HepG2 (cell line): ENCODE data around the gene EHBP1. TPM values are rescaled to one million over a fixed set of nuclear protein-coding genes. Genes with fewer than 3 reads are reported as not detected.

Source experiments
- ARID5B ChIP-seq: IDR thresholded peaks from 2 replicates; pipeline ENCODE4 v1.4.0; 2020; ENCODE audit warnings: mild to moderate bottlenecking, missing genetic modification reagents
- FOXK1 ChIP-seq: sonication (generic); formaldehyde crosslinking; IDR thresholded peaks from 2 replicates; pipeline ENCODE4 v1.4.0; 2020; ENCODE audit warnings: low read depth, missing genetic modification reagents, borderline replicate concordance
- KLF12 ChIP-seq: sonication (generic); formaldehyde crosslinking; IDR thresholded peaks from 2 replicates; pipeline ENCODE4 v1.4.0; 2020; ENCODE audit warnings: missing genetic modification reagents, borderline replicate concordance
- KLF6 ChIP-seq: IDR thresholded peaks from 2 replicates; pipeline ENCODE4 v1.8.0; 2016; ENCODE audit warnings: missing biosample characterization, missing genetic modification reagents
- KMT2A ChIP-seq: sonication (generic); formaldehyde crosslinking; IDR thresholded peaks from 2 replicates; pipeline ENCODE4 v1.4.0; 2020; ENCODE audit warnings: missing genetic modification reagents
- RFX5 ChIP-seq: IDR thresholded peaks from 2 replicates; pipeline ENCODE4 v1.6.1; 2011; ENCODE audit warnings: low read depth, low read length, improper control_type of control experiment
- YY1 ChIP-seq: IDR thresholded peaks from 2 replicates; pipeline ENCODE4 v1.6.1; 2011; ENCODE audit warnings: low read length, low read depth, moderate library complexity, mild to moderate bottlenecking; ENCODE audit not compliant: insufficient read depth, insufficient replicate concordance
- ZBTB39 ChIP-seq: sonication (generic); formaldehyde crosslinking; IDR thresholded peaks from 2 replicates; pipeline ENCODE4 v1.5.0; 2020; ENCODE audit warnings: missing genetic modification reagents
- ZNF143 ChIP-seq: sonication (generic); formaldehyde crosslinking; IDR thresholded peaks from 2 replicates; pipeline ENCODE4 v1.4.0; 2020; ENCODE audit warnings: missing genetic modification reagents
- polyA plus RNA-seq, 8 experiments: library from polyadenylated mRNA; depleted of rRNA in 3 of 8; stranded (reverse) in 7 of 8; unstranded in 1 of 8; fragments of >200 nt; fragmentation: Illumina TruSeq in 4 of 8; extraction: Trizol in 4 of 8; gene quantifications; 2 replicates each; pipeline versions ENCODE4 v1.2.1 to v1.2.3, GENCODE V29; 2011 to 2016; ENCODE audit warnings: low read depth in 4 of 8, missing spikeins in 1 of 8, mixed read lengths in 1 of 8; ENCODE audit not compliant: insufficient read depth in 1 of 8
- total RNA-seq, 5 experiments: library from RNA; depleted of rRNA; stranded (reverse); fragments of >200 nt; fragmentation: Illumina TruSeq; extraction: Trizol; gene quantifications; 2 replicates each; pipeline ENCODE4 v1.2.3, GENCODE V29; 2016; ENCODE audit warnings: low read depth in 1 of 5
- TF ChIP-seq, protein P1 (sequence below): sonication (generic); formaldehyde crosslinking; IDR thresholded peaks from 2 replicates; pipeline ENCODE4 v1.4.0; 2020; ENCODE audit warnings: missing genetic modification reagents
- TF ChIP-seq, protein P2 (sequence below): sonication (generic); formaldehyde crosslinking; IDR thresholded peaks from 2 replicates; pipeline ENCODE4 v1.5.0; 2020; ENCODE audit warnings: mild to moderate bottlenecking, missing genetic modification reagents

The EHBP1 gene
- total and polyA plus RNA-seq, 2 of the 13 experiments (the other 11 are each of a cell fraction or from before 2014, with no cell fraction given), result 93.5 to 146 TPM

DNA sequence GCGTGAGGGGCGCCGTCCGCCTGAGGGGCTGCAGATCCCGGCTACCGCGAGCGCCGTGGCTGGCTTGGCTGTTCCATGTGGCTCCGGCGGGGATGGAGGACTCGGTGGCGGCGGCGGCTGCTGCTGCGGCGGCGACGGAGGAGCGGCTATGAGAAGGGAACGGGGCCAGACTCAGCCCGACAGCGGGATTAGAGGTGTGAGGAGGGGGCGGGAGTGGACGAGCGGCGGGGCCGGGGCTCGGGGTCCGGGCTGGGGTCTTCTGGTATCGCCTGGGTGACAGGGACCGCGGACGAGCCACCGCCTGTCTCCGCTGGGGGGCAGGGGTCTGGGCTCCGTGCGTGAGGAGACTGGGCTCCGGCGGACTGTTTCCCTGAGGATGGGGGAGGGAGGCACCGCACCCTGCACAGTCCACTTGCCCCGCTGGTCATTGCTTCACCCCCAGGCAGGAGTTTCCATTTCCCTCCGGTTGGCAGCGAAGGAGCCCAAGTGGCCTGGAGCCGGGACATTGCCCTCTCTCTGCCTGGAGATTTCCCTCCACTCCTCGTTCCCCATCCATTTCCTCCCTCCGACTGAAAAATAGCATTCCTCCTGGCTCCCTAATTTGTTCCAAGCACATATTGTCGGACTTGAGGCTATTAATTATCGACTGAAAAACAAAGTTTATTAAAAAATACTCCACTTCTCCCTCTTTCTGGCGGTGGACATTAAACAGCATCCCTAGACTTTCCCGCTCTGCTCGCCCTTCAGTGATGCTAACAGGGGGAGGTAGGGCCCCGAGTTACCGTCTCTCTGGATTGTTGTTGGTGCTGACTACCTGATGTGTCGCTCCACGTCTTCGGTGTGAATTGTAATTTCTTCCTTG, 577 bp downstream of the EHBP1 start (continued):
- TF ChIP-seq ARID5B (peak; percentile 37; the same call in 1 of the 2 replicates), ZBTB39 (CRISPR knock-in tag) (no peak), YY1 (peak; percentile 55), KLF12 (0 out of 2 replicates have a peak, but pooled peaks have one; percentile 70), ZNF143 (CRISPR knock-in tag) (no peak), KMT2A (CRISPR knock-in tag) (peak; percentile 83), RFX5 (0 out of 2 replicates have a peak, but pooled peaks have one; percentile 22), FOXK1 (CRISPR knock-in tag) (0 out of 2 replicates have a peak, but pooled peaks have one; percentile 9), KLF6 (no peak)
- TF ChIP-seq, protein P1, sequence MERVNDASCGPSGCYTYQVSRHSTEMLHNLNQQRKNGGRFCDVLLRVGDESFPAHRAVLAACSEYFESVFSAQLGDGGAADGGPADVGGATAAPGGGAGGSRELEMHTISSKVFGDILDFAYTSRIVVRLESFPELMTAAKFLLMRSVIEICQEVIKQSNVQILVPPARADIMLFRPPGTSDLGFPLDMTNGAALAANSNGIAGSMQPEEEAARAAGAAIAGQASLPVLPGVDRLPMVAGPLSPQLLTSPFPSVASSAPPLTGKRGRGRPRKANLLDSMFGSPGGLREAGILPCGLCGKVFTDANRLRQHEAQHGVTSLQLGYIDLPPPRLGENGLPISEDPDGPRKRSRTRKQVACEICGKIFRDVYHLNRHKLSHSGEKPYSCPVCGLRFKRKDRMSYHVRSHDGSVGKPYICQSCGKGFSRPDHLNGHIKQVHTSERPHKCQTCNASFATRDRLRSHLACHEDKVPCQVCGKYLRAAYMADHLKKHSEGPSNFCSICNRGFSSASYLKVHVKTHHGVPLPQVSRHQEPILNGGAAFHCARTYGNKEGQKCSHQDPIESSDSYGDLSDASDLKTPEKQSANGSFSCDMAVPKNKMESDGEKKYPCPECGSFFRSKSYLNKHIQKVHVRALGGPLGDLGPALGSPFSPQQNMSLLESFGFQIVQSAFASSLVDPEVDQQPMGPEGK (CRISPR knock-in tag), result peak; percentile 75
- TF ChIP-seq, protein P2, sequence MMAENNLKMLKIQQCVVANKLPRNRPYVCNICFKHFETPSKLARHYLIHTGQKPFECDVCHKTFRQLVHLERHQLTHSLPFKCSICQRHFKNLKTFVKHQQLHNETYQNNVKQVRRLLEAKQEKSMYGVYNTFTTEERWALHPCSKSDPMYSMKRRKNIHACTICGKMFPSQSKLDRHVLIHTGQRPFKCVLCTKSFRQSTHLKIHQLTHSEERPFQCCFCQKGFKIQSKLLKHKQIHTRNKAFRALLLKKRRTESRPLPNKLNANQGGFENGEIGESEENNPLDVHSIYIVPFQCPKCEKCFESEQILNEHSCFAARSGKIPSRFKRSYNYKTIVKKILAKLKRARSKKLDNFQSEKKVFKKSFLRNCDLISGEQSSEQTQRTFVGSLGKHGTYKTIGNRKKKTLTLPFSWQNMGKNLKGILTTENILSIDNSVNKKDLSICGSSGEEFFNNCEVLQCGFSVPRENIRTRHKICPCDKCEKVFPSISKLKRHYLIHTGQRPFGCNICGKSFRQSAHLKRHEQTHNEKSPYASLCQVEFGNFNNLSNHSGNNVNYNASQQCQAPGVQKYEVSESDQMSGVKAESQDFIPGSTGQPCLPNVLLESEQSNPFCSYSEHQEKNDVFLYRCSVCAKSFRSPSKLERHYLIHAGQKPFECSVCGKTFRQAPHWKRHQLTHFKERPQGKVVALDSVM (CRISPR knock-in tag), result no peak
